Sigmoid colon (tissue), 4 donors: Measurements from ENCODE around the gene SCRN3.

ENCODE experiments used
- CTCF ChIP-seq, 4 experiments: fragments of 450-650 bp in 3 of 4; fragments of 200-600 bp in 1 of 4; IDR thresholded peaks; one replicate each; pipeline ENCODE4 v1.5.1; 2016 to 2019; ENCODE audit warnings: antibody characterized with exemption in 4 of 4, mild to moderate bottlenecking in 3 of 4, moderate library complexity in 2 of 4
- POLR2A ChIP-seq, 2 donors: fragments of 450-650 bp; IDR thresholded peaks; one replicate each; pipeline ENCODE4 v1.6.1; 2016; ENCODE audit warnings: antibody characterized with exemption in 2 of 2, mild to moderate bottlenecking in 2 of 2, moderate library complexity in 2 of 2
- POLR2AphosphoS5 ChIP-seq, 4 donors: sonication (generic); formaldehyde crosslinking; IDR thresholded peaks; one replicate each; pipeline ENCODE4 v1.6.1; 2017; ENCODE audit warnings: antibody characterized with exemption in 4 of 4

- TF ChIP-seq CTCF (IDR thresholded peaks at IDR 0.05) (no peak), POLR2AphosphoS5 (IDR thresholded peaks at IDR 0.05) (no peak), POLR2A (IDR thresholded peaks at IDR 0.05) (no peak)
These were observed 2.8 kb upstream of the SCRN3 start for GRCh38 chr2:174392706-174393105.
